Lower lobe of right lung (tissue), 2 donors: ENCODE measurements around the gene AHCTF1. TPM values are rescaled to one million over a fixed set of nuclear protein-coding genes. Genes with fewer than 3 reads are reported as not detected.
"Not testable (repeated sequence)": the region's sequence is repeated elsewhere in the genome, so short reads cannot be mapped to it uniquely, and the experiment has no call there.

Source experiments
- ATAC-seq, 2 donors: fragments of 200-7000 bp; cut with Tn5 transposase; one replicate each; pipeline ENCODE4 v1.9.1; 2020 to 2022; ENCODE audit warnings: mild to moderate bottlenecking in 2 of 2, moderate library complexity in 2 of 2
- DNase-seq: peaks from one replicate; pipeline ENCODE4 v3.0.0-alpha.2; 2020
- H3K27ac ChIP-seq: fragments of 200-600 bp; one replicate; pipeline ENCODE4 v1.8.0; 2022
- H3K27me3 ChIP-seq: fragments of 200-600 bp; one replicate; pipeline ENCODE4 v1.8.0; 2022; ENCODE audit warnings: low read depth
- H3K36me3 ChIP-seq: fragments of 200-600 bp; one replicate; pipeline ENCODE4 v1.8.0; 2022; ENCODE audit warnings: mild to moderate bottlenecking
- H3K4me1 ChIP-seq: fragments of 200-600 bp; one replicate; pipeline ENCODE4 v1.8.0; 2022
- H3K4me3 ChIP-seq: fragments of 200-600 bp; one replicate; pipeline ENCODE4 v1.8.0; 2022; ENCODE audit warnings: mild to moderate bottlenecking
- H3K9me3 ChIP-seq: fragments of 200-600 bp; one replicate; pipeline ENCODE4 v1.8.0; 2022
- CTCF ChIP-seq: fragments of 200-600 bp; IDR thresholded peaks from one replicate; pipeline ENCODE4 v1.8.0; 2022; ENCODE audit warnings: antibody characterized with exemption, mild to moderate bottlenecking
- intact Hi-C: fragments of 100-400 bp; cut with DNase I; formaldehyde crosslinking; loops from one replicate; pipeline ENCODE4 v1.11.0; 2022
- total RNA-seq: library from RNA; stranded (reverse); fragmentation: NEBNext Ultra II Directional; extraction: Animal tissue kit (Norgen Biotek cat#: 25700); gene quantifications from one replicate; pipeline ENCODE4 v1.2.1, GENCODE V29; 2021
- donor health status: DM: no; HTN: yes; CAD: no; lungs with severe emphysema.

AHCTF1 gene
- total RNA-seq, 1 donor from 2014 or later = 36.0 TPM

GRCh38 chr1:246815693-246816270, 116.0 kb downstream of the AHCTF1 start:
- no peak for TF ChIP-seq CTCF
- Histone ChIP-seq H3K4me3 (no peak overlapping the region), H3K4me1 (no peaks in the 10 kb centered on the region), H3K9me3 (no peaks in the 10 kb centered on the region), H3K27ac (no peak overlapping the region), H3K36me3 (no peaks in the 10 kb centered on the region), H3K27me3 (no peaks in the 10 kb centered on the region)
- ATAC-seq (no peak), DNase-seq (no peak)
- intact Hi-C loops = no loop called here

GRCh38 chr1:246814890-246815289, 116.9 kb downstream of the AHCTF1 start:
- no peak overlapping the region for H3K4me3 ChIP-seq
- no peaks in the 10 kb centered on the region for H3K27me3 ChIP-seq
- DNase-seq (no peak), ATAC-seq (no peak)
- no peak for TF ChIP-seq CTCF
- no peak overlapping the region for H3K27ac ChIP-seq
- no peaks in the 10 kb centered on the region for H3K9me3 ChIP-seq
- intact Hi-C loops = no loop called here
- H3K36me3 ChIP-seq = no peaks in the 10 kb centered on the region
- H3K4me1 ChIP-seq = no peaks in the 10 kb centered on the region

GRCh38 chr1:246813325-246813724, 118.4 kb downstream of the AHCTF1 start:
- H3K27me3 ChIP-seq, H3K4me1 ChIP-seq, H3K9me3 ChIP-seq, DNase-seq, H3K4me3 ChIP-seq, intact Hi-C loops, ATAC-seq, H3K27ac ChIP-seq, H3K36me3 ChIP-seq: not testable (repeated sequence)

- Histone ChIP-seq H3K27me3 (no peaks in the 10 kb centered on the region), H3K4me3 (no peak overlapping the region), H3K36me3 (no peaks in the 10 kb centered on the region), H3K4me1 (no peaks in the 10 kb centered on the region), H3K9me3 (no peaks in the 10 kb centered on the region), H3K27ac (no peak overlapping the region)
- intact Hi-C loops = no loop called here
- ATAC-seq = no peak
- TF ChIP-seq CTCF = no peak
- DNase-seq = no peak
Measured at GRCh38 chr1:246811985-246812384, 119.8 kb downstream of the AHCTF1 start.

GRCh38 chr1:246809473-246809872, 122.3 kb downstream of the AHCTF1 start:
- Histone ChIP-seq H3K27ac (no peak overlapping the region), H3K9me3 (no peaks in the 10 kb centered on the region), H3K27me3 (no peaks in the 10 kb centered on the region), H3K4me1 (no peaks in the 10 kb centered on the region), H3K36me3 (no peaks in the 10 kb centered on the region), H3K4me3 (no peak overlapping the region)
- no peak for ATAC-seq
- intact Hi-C loops = no loop called here
- TF ChIP-seq CTCF = no peak
- DNase-seq = no peak

GRCh38 chr1:246805135-246805716, 126.5 kb downstream of the AHCTF1 start:
- no peak for TF ChIP-seq CTCF
- DNase-seq (no peak), ATAC-seq (no peak)
- Histone ChIP-seq H3K27ac (no peak overlapping the region), H3K36me3 (no peaks in the 10 kb centered on the region), H3K4me3 (no peak overlapping the region), H3K27me3 (no peaks in the 10 kb centered on the region), H3K4me1 (no peaks in the 10 kb centered on the region), H3K9me3 (no peaks in the 10 kb centered on the region)
- intact Hi-C loops = no loop called here
